HG02571 (cell line): ENCODE results near the gene SLC13A2.
"Not testable (repeated sequence)": the region's sequence is repeated elsewhere in the genome, so short reads cannot be mapped to it uniquely, and the experiment has no call there.

ENCODE experiments used
- ATAC-seq: cut with Tn5 transposase; IDR thresholded peaks from one replicate; pipeline ENCODE4 v1.9.1; 2021; ENCODE audit warnings: mild to moderate bottlenecking, moderate library complexity; ENCODE audit not compliant: unreplicated experiment

The SLC13A2 gene

GRCh38 chr17:28511858-28512461 is 38.5 kb downstream of the SLC13A2 start:
- ATAC-seq, result no peak

DNA sequence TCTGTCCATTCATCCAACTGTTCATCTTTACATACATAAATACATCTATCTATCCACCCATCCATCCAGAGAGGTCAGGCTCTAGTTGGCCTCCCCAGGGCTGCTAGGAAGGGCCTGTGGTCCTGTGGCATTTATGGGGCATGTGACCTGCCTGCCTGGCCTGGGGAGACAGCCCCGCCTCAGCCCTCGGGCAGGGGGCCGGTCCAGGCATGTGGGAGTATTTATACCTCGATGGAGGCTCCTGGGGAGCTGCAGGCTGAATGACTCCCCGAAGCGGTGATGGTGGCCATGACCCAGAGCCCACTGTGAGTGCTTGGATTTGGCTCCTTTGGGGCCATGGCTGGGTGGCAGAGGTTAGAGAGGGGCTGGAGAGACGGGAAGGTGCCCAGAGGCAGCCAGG is 40.0 kb downstream of the SLC13A2 start:
- no peak for ATAC-seq

DNA sequence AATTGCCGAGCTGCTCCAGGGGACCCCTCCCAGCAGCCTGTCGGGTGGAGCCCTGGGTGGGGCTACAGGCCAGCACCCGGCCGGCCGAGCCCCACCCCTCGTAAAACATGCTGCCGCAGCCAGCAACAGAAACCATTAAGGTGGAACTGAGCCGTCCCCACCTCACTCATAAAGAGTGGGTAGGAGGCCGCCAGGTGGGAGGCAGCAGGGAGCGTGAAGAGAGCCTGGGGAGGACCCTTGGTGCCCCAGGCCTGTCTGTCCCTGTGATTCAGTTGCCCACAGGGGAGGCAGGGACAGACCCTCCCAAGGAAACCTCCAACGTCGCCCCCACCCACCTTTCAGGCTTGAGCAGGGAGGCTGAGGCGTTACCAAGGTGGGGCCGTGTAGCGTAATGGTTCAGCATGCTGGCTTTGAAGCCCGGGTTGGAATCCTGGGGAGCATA is 41.1 kb downstream of the SLC13A2 start:
- ATAC-seq, result no peak

DNA sequence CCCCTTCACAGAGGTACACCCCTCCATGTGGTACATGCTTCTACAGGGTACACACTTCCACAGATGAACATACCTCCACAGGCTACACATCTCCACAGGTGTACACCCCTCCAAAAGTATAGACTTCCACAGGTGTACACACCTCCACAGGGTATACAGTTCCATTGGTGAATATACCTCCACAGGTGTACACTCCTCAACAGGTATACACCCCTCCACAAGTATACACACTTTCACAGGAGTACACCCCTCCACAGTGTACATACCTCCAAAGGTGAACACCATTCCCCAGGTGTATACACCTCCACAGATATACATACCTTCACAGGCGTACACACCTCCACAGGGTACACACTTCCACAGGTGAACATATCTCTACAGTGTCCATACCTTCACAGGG is 42.1 kb downstream of the SLC13A2 start:
- no peak for ATAC-seq

GRCh38 chr17:28518132-28518531 is 44.7 kb downstream of the SLC13A2 start:
- ATAC-seq, result no peak

- ATAC-seq, result no peak
Measured at GRCh38 chr17:28518578-28518977, 45.1 kb downstream of the SLC13A2 start.

DNA sequence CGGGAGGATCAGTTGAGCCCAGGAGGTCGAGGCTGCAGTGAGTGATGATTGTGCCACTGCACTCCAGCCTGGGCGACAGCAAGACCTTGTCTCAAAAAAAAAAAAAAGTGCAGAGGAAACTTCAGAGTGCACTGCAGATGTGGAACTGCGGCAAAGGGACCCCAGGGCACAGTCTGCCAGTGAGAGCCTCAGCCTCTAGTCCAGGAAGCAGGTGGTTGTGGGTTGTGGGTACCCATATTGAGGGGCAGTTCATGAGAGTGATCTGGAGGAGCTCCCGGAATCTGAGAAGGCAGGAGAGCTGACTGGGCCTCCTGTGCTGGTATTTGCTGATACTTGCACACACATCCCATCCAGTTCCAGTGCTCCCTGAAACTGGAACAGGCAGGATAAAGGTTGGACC is 45.8 kb downstream of the SLC13A2 start:
- ATAC-seq, result no peak

GRCh38 chr17:28520687-28521086 is 47.2 kb downstream of the SLC13A2 start:
- ATAC-seq, result no peak

DNA sequence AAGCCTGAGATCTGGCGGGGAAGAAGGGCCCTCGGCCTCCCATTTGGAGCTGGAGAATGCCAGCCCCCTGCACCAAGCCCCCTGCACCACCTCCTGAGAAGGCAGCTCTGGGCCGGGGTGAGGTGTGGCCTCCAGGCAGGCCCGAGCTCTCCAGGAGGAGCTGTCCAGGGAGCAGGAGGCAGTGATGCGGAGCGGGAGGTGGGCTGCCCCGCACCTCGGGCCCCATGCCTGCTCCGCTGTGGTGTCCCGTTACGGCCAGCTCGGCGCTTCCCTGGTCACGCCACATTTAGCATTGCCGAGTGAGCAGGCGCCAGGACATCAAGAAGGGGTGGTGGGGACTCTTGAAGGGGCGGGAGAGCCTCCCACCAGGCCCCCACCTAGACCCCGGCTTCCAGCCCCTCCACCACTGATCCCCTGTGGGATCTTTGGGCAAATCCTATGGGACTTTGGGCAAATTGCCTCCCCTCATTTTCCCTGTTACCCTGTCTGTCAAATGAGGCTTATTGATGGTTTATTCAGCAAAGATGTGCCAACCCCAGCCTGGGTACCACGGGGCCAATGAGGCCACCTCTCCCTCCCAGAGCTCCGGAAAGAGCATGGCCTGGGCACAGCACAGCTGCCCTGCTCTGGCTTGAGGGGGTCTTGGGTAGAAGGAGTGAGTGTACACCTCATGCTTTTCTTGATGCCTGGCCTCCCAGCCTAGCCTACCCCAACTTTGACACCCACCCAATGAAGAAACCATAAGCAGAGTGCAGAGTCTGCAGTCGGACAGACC is 48.1 kb downstream of the SLC13A2 start:
- no peak for ATAC-seq

DNA sequence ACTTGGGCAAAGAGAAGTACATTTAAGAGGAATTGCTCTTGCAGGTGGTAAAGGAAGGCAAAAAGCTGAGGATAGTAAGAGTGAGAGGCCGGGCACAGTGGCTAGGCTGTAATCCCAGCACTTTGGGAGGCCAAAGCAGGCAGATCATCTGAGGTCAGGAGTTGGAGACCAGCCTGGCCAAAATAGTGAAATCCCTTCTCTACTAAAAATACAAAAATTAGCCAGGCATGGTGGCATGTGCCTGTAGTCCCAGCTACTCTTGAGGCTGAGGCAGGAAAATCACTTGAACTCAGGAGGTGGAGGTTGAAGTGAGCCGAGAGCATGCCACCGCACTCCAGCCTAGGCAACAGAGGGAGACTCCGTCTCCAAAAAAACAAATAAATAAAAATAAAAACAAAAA is 48.8 kb downstream of the SLC13A2 start:
- ATAC-seq, result not testable (repeated sequence)

DNA sequence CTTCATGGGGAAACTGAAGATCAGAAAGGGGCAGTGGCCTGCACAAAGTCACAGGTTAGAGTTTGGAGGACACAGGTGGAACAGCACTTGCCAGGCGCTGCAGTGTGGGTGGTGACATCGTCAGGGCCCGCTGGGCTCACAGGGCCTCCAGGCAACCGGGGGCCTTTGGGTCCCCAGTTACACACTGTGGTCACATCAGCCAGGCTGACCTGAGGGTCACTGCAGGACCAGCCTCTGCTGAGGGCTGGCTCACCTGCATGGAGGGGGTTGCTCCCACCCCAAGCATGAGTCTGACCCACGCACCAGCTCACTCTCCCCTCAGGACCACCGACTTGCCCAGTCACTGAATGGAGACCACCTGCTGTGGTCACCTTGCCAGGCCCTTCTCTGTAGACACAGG is 49.7 kb downstream of the SLC13A2 start:
- no peak for ATAC-seq

DNA sequence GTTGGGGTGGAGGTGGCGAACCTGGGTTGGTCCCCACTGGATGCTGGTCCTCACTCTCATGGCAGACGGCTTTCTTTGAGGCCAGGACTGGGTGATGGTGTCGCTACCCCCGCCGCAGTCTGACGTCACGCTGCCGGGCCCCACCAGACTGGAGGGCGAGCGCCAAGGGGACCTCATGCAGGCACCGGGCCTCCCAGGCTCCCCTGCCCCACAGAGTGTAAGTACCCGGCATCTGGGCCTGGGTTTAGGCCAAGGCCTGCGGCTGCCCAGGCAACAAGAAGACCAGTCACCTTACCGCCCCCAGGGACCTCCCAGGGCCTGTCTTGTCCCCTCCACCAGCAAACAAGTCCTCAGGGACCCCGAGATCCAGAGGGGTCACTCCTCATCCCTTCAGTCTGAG is 50.4 kb downstream of the SLC13A2 start:
- ATAC-seq, result no peak

GRCh38 chr17:28524476-28525424 is 51.3 kb downstream of the SLC13A2 start:
- ATAC-seq, result no peak

- no peak for ATAC-seq
Measured at GRCh38 chr17:28526381-28526780, 52.9 kb downstream of the SLC13A2 start.

GRCh38 chr17:28527181-28527681 is 53.8 kb downstream of the SLC13A2 start:
- no peak for ATAC-seq

GRCh38 chr17:28527859-28528258 is 54.4 kb downstream of the SLC13A2 start:
- ATAC-seq, result no peak

GRCh38 chr17:28528327-28529012 is 55.0 kb downstream of the SLC13A2 start:
- no peak for ATAC-seq

GRCh38 chr17:28529013-28529400 is 55.6 kb downstream of the SLC13A2 start:
- ATAC-seq, result no peak

DNA sequence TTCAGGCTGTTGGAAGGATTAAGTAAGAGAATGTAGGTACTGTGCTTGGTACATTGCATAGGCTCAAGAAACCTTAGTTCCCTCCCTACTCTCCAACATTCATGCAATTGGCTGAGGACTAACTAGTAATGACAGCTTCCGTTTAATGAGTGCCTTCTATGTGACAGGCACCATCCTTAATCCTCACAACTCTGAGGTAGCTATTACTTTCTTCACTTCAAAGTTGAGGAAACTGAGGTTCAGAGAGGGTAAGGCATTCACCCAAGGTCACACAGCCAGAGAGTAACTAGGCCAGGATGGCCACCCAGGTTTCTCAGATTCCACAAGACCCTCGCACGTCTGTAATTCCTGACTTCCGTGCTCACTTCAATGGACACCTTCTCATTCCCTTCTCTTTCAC is 56.8 kb downstream of the SLC13A2 start:
- ATAC-seq, result no peak

DNA sequence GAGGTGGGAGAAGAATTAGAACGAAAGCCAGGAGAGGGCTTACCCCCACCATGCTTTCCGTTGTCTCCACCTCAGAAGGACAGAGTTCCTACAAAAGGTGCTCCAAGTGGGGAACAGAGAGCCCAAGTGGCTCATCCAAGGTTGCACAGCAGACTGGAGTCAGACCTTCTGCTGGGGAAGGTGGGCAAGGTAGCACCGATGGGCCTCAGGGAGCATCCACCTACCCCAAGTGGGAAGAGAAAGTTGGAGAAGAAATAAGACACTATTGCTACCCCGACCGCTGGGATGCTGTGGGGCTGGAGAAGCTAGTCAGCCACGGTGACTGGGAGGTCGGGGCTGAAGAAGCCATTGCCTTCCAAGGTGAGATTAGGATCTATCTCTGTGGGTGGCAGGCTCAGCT is 57.5 kb downstream of the SLC13A2 start:
- no peak for ATAC-seq
